Myometrial cell (primary cell): Measurements from ENCODE around the gene C22orf31. TPM values are rescaled to one million over a fixed set of nuclear protein-coding genes. Genes with fewer than 3 reads are reported as not detected.

ENCODE experiments used
- total RNA-seq: library from RNA; depleted of rRNA; stranded (reverse); fragments of >200 nt; gene quantifications from 2 replicates; pipeline ENCODE4 v1.2.3, GENCODE V29; 2015

The C22orf31 gene
- not detected in 2 replicates for total RNA-seq

GRCh38 chr22:29061773-29062172 lies at the start of gene C22orf31:
TSS of gene C22orf31 (minus strand) at chr22:29061831. CDS start at chr22:29061792, 39 bp downstream.

GRCh38 chr22:29072979-29073617 lies 11.5 kb upstream of the C22orf31 start, which contains the start of gene KREMEN1:
TSS of gene KREMEN1 (plus strand) at chr22:29073035. CDS start at chr22:29073131, 96 bp downstream.

Other genes starting within 250 kb of the C22orf31 start
- 6.0 and 6.3 TPM in 2 replicates for gene ZNRF3, start 178.3 kb downstream of the C22orf31 start, total RNA-seq
- gene KREMEN1, start 11.2 kb upstream of the C22orf31 start, total RNA-seq = 4.3 and 4.4 TPM in 2 replicates
- not detected in 2 replicates for gene EMID1, start 144.1 kb upstream of the C22orf31 start, total RNA-seq
- 19.5 and 22.5 TPM in 2 replicates for gene RHBDD3, start 206.2 kb upstream of the C22orf31 start, total RNA-seq
- gene EWSR1, start 206.4 kb upstream of the C22orf31 start, total RNA-seq = 229 and 240 TPM in 2 replicates
- 38.1 and 47.1 TPM in 2 replicates for gene GAS2L1, start 244.8 kb upstream of the C22orf31 start, total RNA-seq